GM19372 (cell line): Measurements from ENCODE around the gene NPLOC4.
"Not testable (repeated sequence)": the region's sequence is repeated elsewhere in the genome, so short reads cannot be mapped to it uniquely, and the experiment has no call there.

Source experiments
- ATAC-seq: cut with Tn5 transposase; IDR thresholded peaks from one replicate; pipeline ENCODE4 v1.9.1; 2021; ENCODE audit warnings: mild to moderate bottlenecking, low read depth, moderate library complexity; ENCODE audit not compliant: unreplicated experiment

NPLOC4 gene

DNA sequence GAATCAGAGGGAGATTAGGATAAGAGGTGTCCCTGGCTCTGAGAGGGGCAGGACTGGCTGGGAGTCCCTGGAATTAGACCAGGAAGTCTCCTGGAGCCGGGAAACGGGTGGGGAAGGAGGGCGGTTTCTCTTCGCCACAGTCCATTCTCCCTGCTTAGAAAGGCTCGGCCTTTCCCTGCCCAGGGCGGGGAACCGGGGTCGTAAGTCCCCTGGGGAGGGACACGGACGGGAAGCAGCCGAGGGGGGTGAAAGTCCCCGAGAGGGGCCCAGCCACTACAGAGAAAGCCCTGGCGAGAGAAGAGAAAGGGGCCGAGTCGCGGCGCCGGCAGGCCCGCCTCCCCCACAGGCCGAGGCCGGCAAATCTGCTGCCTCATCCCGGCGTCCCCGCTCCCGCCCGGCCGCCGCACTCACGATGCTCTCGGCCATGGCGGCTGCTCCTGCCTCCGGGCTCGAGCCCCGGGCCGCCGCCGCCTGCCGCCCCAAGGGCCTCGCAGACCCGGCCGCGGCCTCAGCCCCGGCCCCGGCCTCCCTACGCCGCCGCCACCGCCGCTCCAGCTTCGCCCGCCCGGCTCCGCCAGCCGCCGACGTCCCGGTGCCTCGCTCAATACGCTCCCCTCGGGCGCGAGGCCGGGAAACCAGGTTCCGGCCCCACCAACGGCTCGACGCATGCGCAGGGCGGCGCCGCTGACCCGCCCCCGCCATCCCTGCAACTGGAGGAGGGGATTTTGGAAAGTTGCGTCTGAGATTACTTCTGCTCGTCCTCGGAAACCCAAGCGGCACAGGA is at the start of gene NPLOC4, which contains the start of gene TSPAN10:
NPLOC4 (minus strand) TSS at position 608 of the 784 bp plus-strand sequence; CDS start at position 426, 182 bp downstream.
TSPAN10 (plus strand) TSS at position 692 of the 784 bp plus-strand sequence. CDS start 5,217 bp downstream, outside the sequence.
- ATAC-seq = peak; percentile 93

- ATAC-seq = no peak
These were observed 49.7 kb upstream of the NPLOC4 start for GRCh38 chr17:81686614-81687013.

DNA sequence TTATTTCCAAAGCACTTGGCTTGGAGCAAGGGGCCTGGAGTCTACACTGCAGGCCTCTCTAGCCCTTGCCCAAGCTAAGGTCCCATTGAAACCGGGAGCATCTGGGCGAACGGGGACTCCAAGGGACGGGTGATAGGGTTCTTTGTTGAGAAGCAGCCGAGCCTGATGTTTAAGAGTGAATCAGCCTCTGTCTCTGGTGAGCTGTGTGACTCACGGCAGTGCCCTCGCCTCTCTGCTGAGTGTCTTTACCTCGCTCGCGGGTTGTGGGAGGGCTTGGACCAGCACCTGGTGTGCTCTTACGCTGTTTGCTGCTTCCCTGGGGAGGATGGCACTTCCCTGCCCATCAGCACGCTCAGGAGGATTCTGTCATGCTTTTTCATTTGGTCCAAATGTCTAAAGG is 48.2 kb upstream of the NPLOC4 start:
- no peak for ATAC-seq

GRCh38 chr17:81684442-81684911 is 47.6 kb upstream of the NPLOC4 start:
- no peak for ATAC-seq

DNA sequence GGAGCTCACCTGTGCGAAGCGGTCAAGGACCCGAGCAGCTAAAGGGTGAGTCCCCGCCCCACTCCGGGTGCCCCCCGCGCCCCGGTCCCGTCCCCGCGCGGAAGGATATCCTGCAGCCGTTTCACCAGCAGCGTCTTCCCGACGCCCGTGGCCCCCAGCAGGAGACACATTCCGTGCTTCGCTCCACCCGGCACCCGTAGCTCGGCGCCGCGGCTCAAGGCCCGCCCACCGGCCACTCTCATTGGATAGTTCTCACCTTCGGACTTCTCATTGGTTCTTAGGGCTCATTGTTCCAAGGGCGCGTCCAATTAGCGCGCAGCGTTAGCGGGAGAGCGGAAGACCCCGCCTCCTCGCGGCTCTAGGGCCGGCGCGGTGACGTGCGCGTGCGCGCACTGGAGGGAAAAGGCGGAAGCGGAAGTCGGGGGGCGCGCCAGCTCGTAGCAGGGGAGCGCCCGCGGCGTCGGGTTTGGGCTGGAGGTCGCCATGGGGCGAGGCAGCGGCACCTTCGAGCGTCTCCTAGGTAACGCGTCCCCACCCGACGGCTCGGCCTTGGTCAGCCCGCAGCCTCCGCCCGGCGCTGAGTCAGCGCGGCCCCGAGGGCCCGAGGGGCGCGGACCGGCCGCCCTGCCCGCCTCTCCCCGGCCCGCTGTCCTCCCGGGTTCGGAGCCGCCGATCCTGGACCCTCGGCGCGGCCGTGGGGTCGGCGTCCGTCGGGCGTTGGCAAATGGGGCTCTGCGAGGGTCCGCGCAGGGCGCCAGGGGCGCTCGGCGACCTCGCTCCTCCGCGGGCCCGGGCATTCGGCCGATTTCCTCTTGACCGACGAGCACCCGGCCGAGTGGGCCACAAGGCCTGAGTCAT is 46.9 kb upstream of the NPLOC4 start, which contains the start of the genes ARL16 and HGS:
ARL16 (minus strand) TSS at position 214 of the 858 bp plus-strand sequence; CDS start at position 170, 44 bp downstream.
HGS (plus strand) TSS at position 428 of the 858 bp plus-strand sequence; CDS start at position 484, 56 bp downstream.
- peak; percentile 94 for ATAC-seq

GRCh38 chr17:81683208-81683583 is 46.3 kb upstream of the NPLOC4 start:
- ATAC-seq = no peak

- no peak for ATAC-seq
These were observed 45.8 kb upstream of the NPLOC4 start for GRCh38 chr17:81682565-81683207.

DNA sequence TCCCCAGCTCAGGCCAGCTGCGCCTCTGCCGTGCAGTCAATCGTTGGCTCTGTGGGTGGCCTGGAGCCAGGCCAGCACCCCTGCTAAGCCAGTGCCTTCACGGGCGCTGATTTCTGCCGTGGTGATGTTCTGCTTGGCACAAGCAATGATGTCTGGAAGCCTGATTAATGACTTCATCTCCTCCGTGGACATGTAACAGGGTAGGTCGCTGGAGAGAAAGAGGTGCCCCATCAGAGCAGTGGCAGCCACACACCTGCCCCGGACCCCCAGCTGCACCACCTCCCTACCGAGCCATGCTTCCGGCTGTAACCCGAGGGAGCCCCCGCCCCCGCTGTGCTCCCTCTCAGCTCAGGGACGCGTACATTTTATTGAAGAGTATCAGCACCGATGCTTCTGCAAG is 44.8 kb upstream of the NPLOC4 start:
- ATAC-seq = no peak

- no peak for ATAC-seq
These were observed 43.2 kb upstream of the NPLOC4 start for GRCh38 chr17:81680150-81680549.

GRCh38 chr17:81676906-81677305 is 40.0 kb upstream of the NPLOC4 start:
- no peak for ATAC-seq

GRCh38 chr17:81675515-81676221 is 38.8 kb upstream of the NPLOC4 start:
- not testable (repeated sequence) for ATAC-seq

DNA sequence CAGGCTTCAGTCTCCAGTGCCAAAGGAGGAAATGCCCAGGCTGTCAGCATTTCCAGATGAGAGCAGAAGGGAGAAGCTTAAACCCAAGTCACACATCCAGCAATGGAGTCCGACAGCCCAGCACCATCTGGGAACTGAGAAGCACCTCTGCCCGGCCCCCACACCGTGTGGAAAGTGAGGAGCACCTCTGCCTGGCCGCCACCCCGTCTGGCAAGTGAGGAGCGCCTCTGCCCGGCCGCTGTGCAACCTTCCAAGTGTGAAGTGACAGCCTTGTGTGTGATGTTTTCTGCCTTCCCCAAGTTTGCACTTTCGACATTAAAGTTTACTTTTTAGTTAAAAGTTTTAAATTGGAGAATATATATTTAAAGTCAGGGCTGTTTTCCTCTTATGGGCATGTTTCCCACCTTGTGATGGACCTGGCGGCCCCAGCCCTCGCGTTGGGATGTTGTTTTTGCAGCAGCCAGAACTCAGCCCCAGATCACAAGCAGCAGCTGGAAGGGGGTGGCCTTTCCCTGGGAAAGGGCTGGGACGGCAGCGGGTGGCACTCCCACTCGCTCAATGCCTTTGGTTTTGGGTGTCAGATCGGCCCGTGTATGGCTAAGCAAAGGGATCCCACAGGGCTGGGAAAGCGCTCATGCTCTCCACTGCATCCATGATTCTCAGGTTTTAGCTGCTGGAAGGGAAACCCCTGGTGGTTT is 36.8 kb upstream of the NPLOC4 start:
- no peak for ATAC-seq

DNA sequence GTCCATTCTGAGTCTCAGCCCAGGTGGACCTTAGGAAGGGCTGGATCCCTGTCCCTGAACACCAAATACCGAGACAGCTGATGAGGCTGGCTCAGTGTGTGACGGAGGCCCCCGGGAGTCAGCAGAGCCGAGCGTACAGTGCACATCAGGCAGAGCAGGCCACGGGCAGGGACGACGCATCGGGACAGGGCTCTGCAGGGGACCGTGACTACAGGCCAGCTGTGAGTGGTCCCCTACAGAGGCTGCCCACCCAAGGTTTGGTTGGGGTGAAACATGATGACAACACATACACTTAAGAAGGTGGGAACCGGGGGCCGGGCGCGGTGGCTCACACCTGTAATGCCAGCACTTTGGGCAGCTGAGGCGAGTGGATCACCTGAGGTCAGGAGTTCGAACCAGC is 36.0 kb upstream of the NPLOC4 start:
- ATAC-seq = no peak

- ATAC-seq = no peak
These were observed 35.6 kb upstream of the NPLOC4 start for GRCh38 chr17:81672504-81672903.

- no peak for ATAC-seq
These were observed 30.8 kb upstream of the NPLOC4 start for GRCh38 chr17:81667754-81668153.

DNA sequence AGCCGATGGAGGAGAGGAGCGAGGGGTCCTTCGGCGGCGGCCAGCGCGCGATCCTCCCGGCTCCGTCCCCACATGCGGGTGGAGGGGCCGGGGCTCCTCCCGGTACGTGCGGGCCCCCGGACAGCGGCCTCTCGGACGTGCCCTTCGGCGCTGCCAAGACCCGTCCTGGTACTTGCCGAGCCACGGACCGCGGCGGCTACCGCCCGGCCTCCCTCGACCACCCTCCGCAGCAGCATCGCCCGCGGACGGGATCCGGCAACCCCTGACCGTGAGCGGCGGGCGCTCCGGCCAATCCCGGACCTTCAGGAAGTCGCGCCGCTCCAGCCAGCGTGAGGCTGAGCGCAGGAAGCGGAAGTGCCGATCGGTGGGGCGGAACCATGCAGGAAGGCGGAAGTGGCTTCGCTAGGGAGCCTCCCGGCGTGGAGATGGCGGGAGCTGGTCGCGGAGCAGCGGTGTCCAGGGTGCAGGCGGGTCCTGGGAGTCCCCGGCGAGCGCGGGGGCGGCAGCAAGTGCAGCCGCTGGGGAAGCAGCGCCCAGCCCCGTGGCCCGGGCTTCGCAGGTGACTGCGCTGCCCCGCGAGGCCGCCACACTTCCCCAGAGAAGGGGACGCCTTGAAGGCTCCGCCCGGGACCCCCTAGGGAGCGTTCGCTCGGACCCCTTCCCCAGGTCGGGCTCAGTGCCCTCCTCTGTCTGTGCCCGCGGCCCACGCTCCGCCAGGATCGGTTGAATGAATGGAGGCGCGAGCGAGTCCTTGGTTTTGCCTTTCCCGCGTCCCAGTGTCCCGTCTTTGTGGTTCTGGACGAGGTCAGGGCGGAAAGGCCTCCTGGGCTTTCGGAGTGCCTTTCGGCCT is 29.7 kb upstream of the NPLOC4 start, which contains the start of the genes CCDC137 and OXLD1:
CCDC137 (plus strand) TSS at position 396 of the 850 bp plus-strand sequence; CDS start at position 426, 30 bp downstream.
OXLD1 (minus strand) TSS at position 264 of the 850 bp plus-strand sequence; CDS start at position 236, 28 bp downstream.
- ATAC-seq = peak; percentile 91

DNA sequence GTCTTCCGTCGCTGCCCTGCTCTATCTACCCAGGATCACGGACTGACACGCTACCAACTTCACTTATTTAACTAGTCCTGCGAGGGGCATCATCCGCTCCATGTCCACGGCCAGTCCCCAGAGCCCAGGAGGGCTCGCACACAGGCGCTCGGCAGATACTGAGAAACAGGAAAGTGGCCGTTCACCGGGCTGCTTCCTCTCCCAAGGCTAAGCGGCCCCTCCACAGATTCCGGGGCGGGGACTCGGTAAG is 29.1 kb upstream of the NPLOC4 start:
- ATAC-seq = no peak
